ENCODE measurements around the gene AGAP1. TPM values are rescaled to one million over a fixed set of nuclear protein-coding genes. Genes with fewer than 3 reads are reported as not detected.

The AGAP1 gene
- total RNA-seq, 1 donor from 2014 or later, result 44.0 TPM

DNA sequence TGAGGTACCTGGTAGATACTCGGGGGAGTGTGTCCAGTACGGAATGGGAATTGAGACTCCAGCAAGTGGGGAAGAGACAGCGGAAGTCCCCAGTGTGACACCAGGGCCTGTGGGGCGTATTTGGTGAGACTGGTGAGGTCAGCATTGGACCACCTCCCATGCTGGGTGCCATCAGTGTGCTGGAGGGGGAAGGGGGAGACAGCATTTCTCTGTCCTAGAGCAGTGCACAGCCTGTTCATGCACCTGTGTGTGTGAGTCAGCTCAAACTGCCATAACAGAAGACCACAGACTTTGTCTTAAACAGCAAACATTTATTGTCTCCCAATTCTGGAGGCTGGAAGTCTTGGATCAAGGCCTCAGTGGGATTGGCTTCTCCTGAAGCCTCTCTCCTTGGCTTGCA, 372.5 kb downstream of the AGAP1 start:
- H3K27ac Mint-ChIP-seq, result no peak overlapping the region
- no peaks in the 10 kb centered on the region for H3K27me3 Mint-ChIP-seq (ENCODE audit: low read depth)
- peaks cover 21% of the 10 kb centered on the region for H3K36me3 Mint-ChIP-seq
- TF ChIP-seq CTCF (IDR thresholded peaks at IDR 0.05; ENCODE audit: unreplicated experiment), result no peak
- H3K9me3 Mint-ChIP-seq, result peaks cover 11% of the 10 kb centered on the region
- H3K4me1 Mint-ChIP-seq, result no peaks in the 10 kb centered on the region
- DNase-seq (ENCODE audit: low spot score in 2 of 2, unreplicated experiment in 2 of 2), result no peak
- H3K4me3 Mint-ChIP-seq, result no peak overlapping the region

DNA sequence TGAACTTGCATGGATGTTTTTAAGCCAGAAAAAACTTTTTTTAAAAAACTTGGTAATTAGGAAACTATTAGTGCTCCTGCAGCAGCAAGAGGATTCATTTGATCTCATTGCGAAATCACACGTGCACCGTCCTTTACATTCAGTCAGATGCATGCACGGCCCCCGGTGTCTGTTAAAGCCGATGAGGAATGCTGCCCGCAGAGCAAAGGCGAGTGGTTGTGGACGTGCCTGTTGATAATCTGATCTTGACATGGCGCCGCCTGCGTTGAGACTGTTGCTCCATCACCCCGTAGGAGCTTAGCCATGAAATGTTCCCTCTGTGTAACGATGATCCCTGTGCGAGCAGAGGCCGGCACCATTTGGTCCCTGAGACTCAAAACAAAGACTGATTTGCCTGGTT, 374.4 kb downstream of the AGAP1 start:
- no peak overlapping the region for H3K27ac Mint-ChIP-seq
- H3K36me3 Mint-ChIP-seq, result peaks cover 23% of the 10 kb centered on the region
- no peak overlapping the region for H3K4me3 Mint-ChIP-seq
- H3K4me1 Mint-ChIP-seq, result no peaks in the 10 kb centered on the region
- H3K27me3 Mint-ChIP-seq (ENCODE audit: low read depth), result no peaks in the 10 kb centered on the region
- no peak for TF ChIP-seq CTCF (IDR thresholded peaks at IDR 0.05; ENCODE audit: unreplicated experiment)
- peaks cover 13% of the 10 kb centered on the region for H3K9me3 Mint-ChIP-seq
- DNase-seq (ENCODE audit: low spot score in 2 of 2, unreplicated experiment in 2 of 2), result no peak

GRCh38 chr2:235868645-235869044, 374.8 kb downstream of the AGAP1 start:
- Mint-ChIP-seq H3K4me1 (no peaks in the 10 kb centered on the region), H3K4me3 (no peak overlapping the region), H3K27me3 (ENCODE audit: low read depth) (no peaks in the 10 kb centered on the region), H3K9me3 (peaks cover 13% of the 10 kb centered on the region), H3K36me3 (peaks cover 23% of the 10 kb centered on the region), H3K27ac (no peak overlapping the region)
- no peak for DNase-seq (ENCODE audit: low spot score in 2 of 2, unreplicated experiment in 2 of 2)
- no peak for TF ChIP-seq CTCF (IDR thresholded peaks at IDR 0.05; ENCODE audit: unreplicated experiment)

GRCh38 chr2:235870515-235870914, 376.7 kb downstream of the AGAP1 start:
- TF ChIP-seq CTCF (IDR thresholded peaks at IDR 0.05; ENCODE audit: unreplicated experiment), result no peak
- no peaks in the 10 kb centered on the region for H3K4me1 Mint-ChIP-seq
- no peak overlapping the region for H3K27ac Mint-ChIP-seq

GRCh38 chr2:235876099-235876679, 382.3 kb downstream of the AGAP1 start:
- H3K9me3 Mint-ChIP-seq, result peaks cover 4% of the 10 kb centered on the region
- TF ChIP-seq CTCF (IDR thresholded peaks at IDR 0.05; ENCODE audit: unreplicated experiment), result no peak
- H3K4me1 Mint-ChIP-seq, result no peaks in the 10 kb centered on the region
- H3K27me3 Mint-ChIP-seq (ENCODE audit: low read depth), result no peaks in the 10 kb centered on the region
- no peak for DNase-seq (ENCODE audit: low spot score in 2 of 2, unreplicated experiment in 2 of 2)
- peaks cover 11% of the 10 kb centered on the region for H3K36me3 Mint-ChIP-seq
- H3K27ac Mint-ChIP-seq, result no peak overlapping the region
- no peak overlapping the region for H3K4me3 Mint-ChIP-seq

More at GRCh38 chr2:235870515-235870914, 376.7 kb downstream of the AGAP1 start:
- Mint-ChIP-seq H3K4me3 (no peak overlapping the region), H3K36me3 (peaks cover 26% of the 10 kb centered on the region), H3K27me3 (ENCODE audit: low read depth) (no peaks in the 10 kb centered on the region), H3K9me3 (peaks cover 13% of the 10 kb centered on the region)
- no peak for DNase-seq (ENCODE audit: low spot score in 2 of 2, unreplicated experiment in 2 of 2)

Data from mesothelial cell of epicardium (in vitro differentiated cells).